H9 (cell line): ENCODE results near the gene OR52W1. TPM values are rescaled to one million over a fixed set of nuclear protein-coding genes. Genes with fewer than 3 reads are reported as not detected.

ENCODE experiments used
- DNase-seq: peaks from one replicate; pipeline ENCODE4 v3.0.0-alpha.2; 2017
- H2AFZ ChIP-seq: one replicate; pipeline ENCODE4 v1.6.1; 2013; ENCODE audit warnings: mild to moderate bottlenecking, low read length, control low read depth, moderate library complexity
- H2AK5ac ChIP-seq: 2 replicates; pipeline ENCODE4 v1.6.1; 2013; ENCODE audit warnings: low read length, control low read depth, mixed read lengths; ENCODE audit not compliant: insufficient read length
- H2BK120ac ChIP-seq: one replicate; pipeline ENCODE4 v1.6.1; 2013; ENCODE audit warnings: low read depth, mild to moderate bottlenecking, low read length, control low read depth, inconsistent platforms; ENCODE audit not compliant: poor library complexity, severe bottlenecking
- H2BK12ac ChIP-seq: 2 replicates; pipeline ENCODE4 v1.6.1; 2013; ENCODE audit warnings: low read length, control low read depth, mixed read lengths, low read depth; ENCODE audit not compliant: insufficient read length
- H2BK15ac ChIP-seq: 2 replicates; pipeline ENCODE4 v1.6.1; 2013; ENCODE audit warnings: low read depth, low read length, control low read depth
- H2BK20ac ChIP-seq: one replicate; pipeline ENCODE4 v1.6.1; 2013; ENCODE audit warnings: low read depth, mild to moderate bottlenecking, low read length, control low read depth, inconsistent platforms; ENCODE audit not compliant: poor library complexity, severe bottlenecking
- H2BK5ac ChIP-seq: 2 replicates; pipeline ENCODE4 v1.6.1; 2013; ENCODE audit warnings: low read length, control low read depth, mixed read lengths; ENCODE audit not compliant: insufficient read length
- H3K14ac ChIP-seq: 2 replicates; pipeline ENCODE4 v1.6.1; 2013; ENCODE audit warnings: low read length, control low read depth; ENCODE audit not compliant: insufficient read depth
- H3K18ac ChIP-seq: 2 replicates; pipeline ENCODE4 v1.6.1; 2013; ENCODE audit warnings: low read depth, mild to moderate bottlenecking, mixed read lengths, low read length, control low read depth; ENCODE audit not compliant: insufficient read length
- H3K23ac ChIP-seq: 2 replicates; pipeline ENCODE4 v1.6.1; 2013; ENCODE audit warnings: low read length, control low read depth, mixed read lengths, low read depth; ENCODE audit not compliant: insufficient read length
- H3K23me2 ChIP-seq: 2 replicates; pipeline ENCODE4 v1.6.1; 2013; ENCODE audit warnings: low read depth, mild to moderate bottlenecking, mixed read lengths, low read length, control low read depth; ENCODE audit not compliant: insufficient read length, poor library complexity, severe bottlenecking
- H3K27ac ChIP-seq: 2 replicates; pipeline ENCODE4 v1.5.1; 2013; ENCODE audit warnings: low read length, control low read depth, mixed read lengths, low read depth; ENCODE audit not compliant: insufficient read length
- H3K27me3 ChIP-seq: 2 replicates; pipeline ENCODE4 v1.6.1; 2013; ENCODE audit warnings: low read length, control low read depth, inconsistent platforms; ENCODE audit not compliant: insufficient read depth
- H3K4ac ChIP-seq: 2 replicates; pipeline ENCODE4 v1.6.1; 2013; ENCODE audit warnings: low read depth, mild to moderate bottlenecking, control low read depth, inconsistent platforms, low read length, moderate library complexity
- H3K4me1 ChIP-seq: 2 replicates; pipeline ENCODE4 v1.6.1; 2013; ENCODE audit warnings: low read length, control low read depth, inconsistent platforms; ENCODE audit not compliant: insufficient read depth
- H3K4me2 ChIP-seq: 2 replicates; pipeline ENCODE4 v1.6.1; 2013; ENCODE audit warnings: low read length, control low read depth, mixed read lengths; ENCODE audit not compliant: insufficient read length, insufficient read depth
- H3K56ac ChIP-seq: 2 replicates; pipeline ENCODE4 v1.6.1; 2013; ENCODE audit warnings: low read depth, mild to moderate bottlenecking, mixed read lengths, low read length, control low read depth; ENCODE audit not compliant: insufficient read length
- H3K79me1 ChIP-seq: 2 replicates; pipeline ENCODE4 v1.6.1; 2013; ENCODE audit warnings: low read depth, mild to moderate bottlenecking, moderate library complexity, low read length, control low read depth, inconsistent platforms; ENCODE audit not compliant: insufficient read depth, poor library complexity, severe bottlenecking
- H3K79me2 ChIP-seq: 2 replicates; pipeline ENCODE4 v1.6.1; 2013; ENCODE audit warnings: low read length, control low read depth, inconsistent platforms; ENCODE audit not compliant: insufficient read depth
- H3K9ac ChIP-seq: 2 replicates; pipeline ENCODE4 v1.6.1; 2013; ENCODE audit warnings: low read length, control low read depth, mixed read lengths; ENCODE audit not compliant: insufficient read length; ENCODE audit errors: extremely low read depth
- H3K9me3 ChIP-seq: one replicate; pipeline ENCODE4 v1.6.1; 2013; ENCODE audit warnings: low read depth, low read length, inconsistent platforms; ENCODE audit not compliant: control insufficient read depth
- H3T11ph ChIP-seq: one replicate; pipeline ENCODE4 v1.6.1; 2013; ENCODE audit warnings: mild to moderate bottlenecking, low read length, control low read depth, inconsistent platforms
- H4K20me1 ChIP-seq: one replicate; pipeline ENCODE4 v1.6.1; 2013; ENCODE audit not compliant: control insufficient read depth, insufficient read length, insufficient read depth
- H4K5ac ChIP-seq: 2 replicates; pipeline ENCODE4 v1.6.1; 2013; ENCODE audit warnings: low read depth, mild to moderate bottlenecking, mixed read lengths, low read length, control low read depth; ENCODE audit not compliant: insufficient read length
- H4K8ac ChIP-seq: replicated peaks from 2 replicates; pipeline ENCODE4 v1.6.1; 2013; ENCODE audit warnings: low read length, control low read depth, mixed read lengths, low read depth; ENCODE audit not compliant: insufficient read length
- H4K91ac ChIP-seq: 2 replicates; pipeline ENCODE4 v1.6.1; 2013; ENCODE audit warnings: low read depth, mild to moderate bottlenecking, moderate library complexity, mixed read lengths, low read length, control low read depth; ENCODE audit not compliant: insufficient read length
- H3K27ac Mint-ChIP-seq, 3 experiments: 2 replicates in 2 of 3; 3 replicates in 1 of 3; pipeline ENCODE4 v1.8.0; 2020 to 2021; ENCODE audit warnings: mixed read lengths in 3 of 3, mild to moderate bottlenecking in 1 of 3, moderate library complexity in 1 of 3
- H3K27me3 Mint-ChIP-seq: 2 replicates; pipeline ENCODE4 v1.8.0; 2021; ENCODE audit warnings: low read depth, mild to moderate bottlenecking, moderate library complexity, mixed read lengths
- H3K36me3 Mint-ChIP-seq, 3 experiments: 2 replicates in 2 of 3; 3 replicates in 1 of 3; pipeline ENCODE4 v1.8.0; 2020 to 2021; ENCODE audit warnings: low read depth in 3 of 3, mixed read lengths in 3 of 3; ENCODE audit not compliant: insufficient read depth in 1 of 3
- H3K4me1 Mint-ChIP-seq, 2 experiments: 2 replicates each; pipeline ENCODE4 v1.8.0; 2020; ENCODE audit warnings: mixed read lengths in 2 of 2
- H3K4me3 Mint-ChIP-seq, 2 experiments: 2 replicates in 1 of 2; 3 replicates in 1 of 2; pipeline ENCODE4 v1.8.0; 2020 to 2021; ENCODE audit warnings: mild to moderate bottlenecking in 2 of 2, mixed read lengths in 2 of 2, moderate library complexity in 1 of 2
- H3K9me3 Mint-ChIP-seq, 2 experiments: 2 replicates in 1 of 2; 3 replicates in 1 of 2; pipeline ENCODE4 v1.8.0; 2020; ENCODE audit warnings: mild to moderate bottlenecking in 2 of 2, mixed read lengths in 2 of 2, moderate library complexity in 1 of 2
- WGBS: extraction: QIAGEN DNeasy Blood & Tissue Kit; methylation state at CpG from one replicate; pipeline ENCODE4 v1.1.7; 2013; ENCODE audit warnings: missing lambda C conversion rate, low lambda C conversion rate, mixed read lengths; ENCODE audit not compliant: insufficient read length; ENCODE audit errors: extremely low coverage; 5-methylcytosine and 5-hydroxymethylcytosine counted together
- total RNA-seq: library from RNA; stranded (reverse); gene quantifications from 2 replicates; pipeline ENCODE4 v1.2.1, GENCODE V29; 2021
- TF ChIP-seq, protein P1 (sequence below): fragments of 200-600 bp; sonication (generic); conservative IDR thresholded peaks from 3 replicates; pipeline ENCODE4 v1.8.0; 2021; ENCODE audit warnings: antibody characterized with exemption, mild to moderate bottlenecking

Gene OR52W1
- total RNA-seq, 1 experiment from 2014 or later: not detected

DNA sequence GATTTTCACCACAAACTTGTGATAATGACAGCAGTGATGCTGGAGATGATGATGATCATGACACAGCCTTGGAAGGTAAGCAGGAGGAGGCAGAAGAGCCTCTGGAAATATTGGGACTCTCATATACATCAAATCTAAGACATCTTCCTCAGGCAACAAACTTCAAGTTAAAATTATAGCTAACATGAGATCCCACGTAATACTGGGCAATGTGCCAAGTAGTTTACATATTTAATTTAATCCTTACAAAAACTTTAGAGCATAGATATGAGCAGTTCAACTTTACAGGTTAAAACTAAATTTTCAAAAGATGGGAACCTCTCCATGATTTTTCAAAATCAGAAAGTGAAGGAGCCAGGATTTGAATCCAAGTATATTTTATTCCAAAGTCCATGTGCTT lies 47.9 kb upstream of the OR52W1 start:
- peaks cover 3% of the 10 kb centered on the region; the same call in 1 of the 2 replicates for H3K27me3 Mint-ChIP-seq
- Histone ChIP-seq H2BK12ac (no peak overlapping the region), H3K4ac (no peak overlapping the region), H2BK20ac (no peak overlapping the region), H3K9me3 (no peaks in the 10 kb centered on the region), H2AFZ (no peak overlapping the region), H3T11ph (no peak overlapping the region), H3K56ac (no peak overlapping the region), H4K5ac (no peak overlapping the region), H2AK5ac (no peak overlapping the region), H3K4me2 (no peak overlapping the region), H3K9ac (no peak overlapping the region), H4K20me1 (no peaks in the 10 kb centered on the region), H3K14ac (no peak overlapping the region), H3K27me3 (no peaks in the 10 kb centered on the region), H4K8ac (no peak overlapping the region), H2BK120ac (no peak overlapping the region), H3K79me2 (no peaks in the 10 kb centered on the region), H4K91ac (no peak overlapping the region), H3K4me1 (no peaks in the 10 kb centered on the region), H2BK15ac (no peak overlapping the region), H3K27ac (no peak overlapping the region), H3K23me2 (no peaks in the 10 kb centered on the region), H3K23ac (no peak overlapping the region), H3K18ac (no peak overlapping the region), H3K79me1 (no peaks in the 10 kb centered on the region), H2BK5ac (no peak overlapping the region)
- no peaks in the 10 kb centered on the region; a peak in 1 of 4 replicates for H3K4me1 Mint-ChIP-seq
- no peak for DNase-seq
- H3K9me3 Mint-ChIP-seq: peaks cover 7 to 8% of the 10 kb centered on the region in 2 experiments; a peak in 4 of 5 replicates
- H3K36me3 Mint-ChIP-seq: peaks cover 0 to 3% (median 3%) of the 10 kb centered on the region in 3 experiments; a peak in 2 of 7 replicates
- WGBS: no CpG with 5 or more reads among the region's 1 CpG
- no peak overlapping the region for H3K4me3 Mint-ChIP-seq
- no peak overlapping the region for H3K27ac Mint-ChIP-seq
- TF ChIP-seq, protein P1, sequence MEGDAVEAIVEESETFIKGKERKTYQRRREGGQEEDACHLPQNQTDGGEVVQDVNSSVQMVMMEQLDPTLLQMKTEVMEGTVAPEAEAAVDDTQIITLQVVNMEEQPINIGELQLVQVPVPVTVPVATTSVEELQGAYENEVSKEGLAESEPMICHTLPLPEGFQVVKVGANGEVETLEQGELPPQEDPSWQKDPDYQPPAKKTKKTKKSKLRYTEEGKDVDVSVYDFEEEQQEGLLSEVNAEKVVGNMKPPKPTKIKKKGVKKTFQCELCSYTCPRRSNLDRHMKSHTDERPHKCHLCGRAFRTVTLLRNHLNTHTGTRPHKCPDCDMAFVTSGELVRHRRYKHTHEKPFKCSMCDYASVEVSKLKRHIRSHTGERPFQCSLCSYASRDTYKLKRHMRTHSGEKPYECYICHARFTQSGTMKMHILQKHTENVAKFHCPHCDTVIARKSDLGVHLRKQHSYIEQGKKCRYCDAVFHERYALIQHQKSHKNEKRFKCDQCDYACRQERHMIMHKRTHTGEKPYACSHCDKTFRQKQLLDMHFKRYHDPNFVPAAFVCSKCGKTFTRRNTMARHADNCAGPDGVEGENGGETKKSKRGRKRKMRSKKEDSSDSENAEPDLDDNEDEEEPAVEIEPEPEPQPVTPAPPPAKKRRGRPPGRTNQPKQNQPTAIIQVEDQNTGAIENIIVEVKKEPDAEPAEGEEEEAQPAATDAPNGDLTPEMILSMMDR: no peak
